ENCODE results near the gene TENT4A. TPM values are rescaled to one million over a fixed set of nuclear protein-coding genes. Genes with fewer than 3 reads are reported as not detected.
A peak's percentile ranks its signal among the peaks of the same experiment; 100 is the strongest.

The TENT4A gene
- total and polyA plus RNA-seq, 12 donors = 4.2 to 13.7 (median 11.3) TPM

DNA sequence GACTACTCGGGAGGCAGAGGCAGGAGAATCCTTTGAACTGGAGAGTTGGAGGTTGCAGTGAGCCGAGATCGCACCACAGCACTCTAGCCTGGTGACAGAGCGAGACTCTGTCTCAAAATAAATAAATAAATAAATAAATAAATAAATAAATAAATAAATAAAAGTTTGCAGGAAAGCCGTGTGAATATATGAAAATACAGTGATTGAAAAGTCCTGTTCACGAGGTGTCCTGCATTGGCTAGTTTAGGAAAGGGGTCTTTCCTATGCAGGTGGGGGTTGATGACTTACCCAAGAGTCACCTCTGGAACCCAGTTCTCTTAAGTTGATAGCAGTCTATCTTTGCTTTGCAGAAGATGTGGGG, 7.3 kb downstream of the TENT4A start:
- DNase-seq (no peak), ATAC-seq (no peak)
- no peak overlapping the region for H3K4me3 ChIP-seq
- WGBS, 2 donors = 85 to 90% methylated on average over 6 of the region's 6 CpGs
- H3K9me3 ChIP-seq = no peaks in the 10 kb centered on the region
- intact Hi-C loops (cut with DNase I) = no loop called here
- no peaks in the 10 kb centered on the region for H3K27me3 ChIP-seq
- H3K27ac ChIP-seq = peak overlapping the region in 2 of 10 donors; percentile 83 to 90
- TF ChIP-seq, protein P1, sequence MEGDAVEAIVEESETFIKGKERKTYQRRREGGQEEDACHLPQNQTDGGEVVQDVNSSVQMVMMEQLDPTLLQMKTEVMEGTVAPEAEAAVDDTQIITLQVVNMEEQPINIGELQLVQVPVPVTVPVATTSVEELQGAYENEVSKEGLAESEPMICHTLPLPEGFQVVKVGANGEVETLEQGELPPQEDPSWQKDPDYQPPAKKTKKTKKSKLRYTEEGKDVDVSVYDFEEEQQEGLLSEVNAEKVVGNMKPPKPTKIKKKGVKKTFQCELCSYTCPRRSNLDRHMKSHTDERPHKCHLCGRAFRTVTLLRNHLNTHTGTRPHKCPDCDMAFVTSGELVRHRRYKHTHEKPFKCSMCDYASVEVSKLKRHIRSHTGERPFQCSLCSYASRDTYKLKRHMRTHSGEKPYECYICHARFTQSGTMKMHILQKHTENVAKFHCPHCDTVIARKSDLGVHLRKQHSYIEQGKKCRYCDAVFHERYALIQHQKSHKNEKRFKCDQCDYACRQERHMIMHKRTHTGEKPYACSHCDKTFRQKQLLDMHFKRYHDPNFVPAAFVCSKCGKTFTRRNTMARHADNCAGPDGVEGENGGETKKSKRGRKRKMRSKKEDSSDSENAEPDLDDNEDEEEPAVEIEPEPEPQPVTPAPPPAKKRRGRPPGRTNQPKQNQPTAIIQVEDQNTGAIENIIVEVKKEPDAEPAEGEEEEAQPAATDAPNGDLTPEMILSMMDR (IDR thresholded peaks at IDR 0.05) = no peak
- H3K36me3 ChIP-seq = peaks cover 0 to 17% (median 0%) of the 10 kb centered on the region in 9 donors
- peaks cover 4 to 100% (median 88%) of the 10 kb centered on the region in 9 donors for H3K4me1 ChIP-seq

- peak overlapping the region in 5 of 10 donors; percentile 35 to 47 (median 40) for H3K4me3 ChIP-seq
- peak in 1 of 2 donors; percentile 35 for DNase-seq
- TF ChIP-seq, protein P1 (IDR thresholded peaks at IDR 0.05) = peak in 2 of 9 donors; percentile 12 to 13
- H3K27me3 ChIP-seq = no peaks in the 10 kb centered on the region
- intact Hi-C loops (cut with DNase I) = no loop called here
- H3K9me3 ChIP-seq = no peaks in the 10 kb centered on the region
- peaks cover 0 to 25% (median 0%) of the 10 kb centered on the region in 9 donors for H3K36me3 ChIP-seq
- H3K27ac ChIP-seq = peak overlapping the region in 8 of 10 donors; percentile 10 to 90 (median 72)
- WGBS, 2 donors = 31 to 37% methylated on average over 4 of the region's 4 CpGs
- peaks cover 3 to 100% (median 82%) of the 10 kb centered on the region in 9 donors for H3K4me1 ChIP-seq
- peak in 3 of 8 donors; percentile 27 to 46 (median 41) for ATAC-seq
Observed at GRCh38 chr5:6721442-6721841, 8.2 kb downstream of the TENT4A start.

- peak in 6 of 8 donors; percentile 11 to 41 (median 32) for ATAC-seq
Observed at GRCh38 chr5:6722015-6722414, 8.8 kb downstream of the TENT4A start.

GRCh38 chr5:6723122-6723815, 10.0 kb downstream of the TENT4A start:
- peak overlapping the region in 5 of 10 donors; percentile 52 to 90 (median 76) for H3K27ac ChIP-seq
- H3K4me3 ChIP-seq = no peak overlapping the region
- H3K27me3 ChIP-seq = no peaks in the 10 kb centered on the region
- 55 to 59% methylated on average over 14 of the region's 14 CpGs for WGBS, 2 donors
- peaks cover 0 to 25% (median 0%) of the 10 kb centered on the region in 9 donors for H3K36me3 ChIP-seq
- ATAC-seq = no peak
- intact Hi-C loops (cut with DNase I) = no loop called here
- no peak for DNase-seq
- TF ChIP-seq, protein P1 (IDR thresholded peaks at IDR 0.05) = no peak
- no peaks in the 10 kb centered on the region for H3K9me3 ChIP-seq
- H3K4me1 ChIP-seq = peaks cover 3 to 100% (median 79%) of the 10 kb centered on the region in 9 donors

More at GRCh38 chr5:6722015-6722414, 8.8 kb downstream of the TENT4A start:
- intact Hi-C loops (cut with DNase I) = no loop called here
- Histone ChIP-seq H3K27me3 (no peaks in the 10 kb centered on the region), H3K36me3 (peaks cover 0 to 25% (median 0%) of the 10 kb centered on the region in 9 donors), H3K9me3 (no peaks in the 10 kb centered on the region), H3K4me3 (peak overlapping the region in 7 of 10 donors; percentile 10 to 47 (median 40)), H3K4me1 (peaks cover 3 to 100% (median 82%) of the 10 kb centered on the region in 9 donors), H3K27ac (peak overlapping the region in 9 of 10 donors; percentile 10 to 90 (median 69))
- 23 to 48% methylated on average over 6 of the region's 6 CpGs for WGBS, 2 donors
- DNase-seq = no peak
- TF ChIP-seq, protein P1 (IDR thresholded peaks at IDR 0.05) = no peak

All from heart right ventricle (tissue), 16 donors.